ENCODE results near the gene OPCML.

Gene OPCML

GRCh38 chr11:133065847-133066485 is 466.3 kb downstream of the OPCML start:
- DNase-seq (ENCODE audit: low read depth in 1 of 2, low spot score in 1 of 2), result no peak
- peaks cover 12% of the 10 kb centered on the region for H3K27me3 ChIP-seq (ENCODE audit: insufficient read depth, poor library complexity, severe bottlenecking)
- no peak overlapping the region for H3K27ac ChIP-seq (replicated peaks)
- peak; percentile 21; the same call in 1 of the 2 replicates for TF ChIP-seq SPI1 (IDR thresholded peaks at IDR 0.05; ENCODE audit: borderline replicate concordance, low read depth)
- TF ChIP-seq REST (IDR thresholded peaks at IDR 0.05; ENCODE audit: insufficient replicate concordance, low read depth), result no peak
- no peak for TF ChIP-seq GABPA (IDR thresholded peaks at IDR 0.05; ENCODE audit: low read depth)
- no peak overlapping the region for H3K4me3 ChIP-seq (replicated peaks; ENCODE audit: insufficient read depth, low read length)

- TF ChIP-seq GABPA (IDR thresholded peaks at IDR 0.05; ENCODE audit: low read depth) (no peak), POLR2AphosphoS5 (IDR thresholded peaks at IDR 0.05; ENCODE audit: low read depth) (no peak), REST (IDR thresholded peaks at IDR 0.05; ENCODE audit: insufficient replicate concordance, low read depth) (no peak), SPI1 (IDR thresholded peaks at IDR 0.05; ENCODE audit: borderline replicate concordance, low read depth) (no peak), CTCF (IDR thresholded peaks at IDR 0.05; ENCODE audit: insufficient read depth, low read length) (no peak)
- Histone ChIP-seq H3K27me3 (ENCODE audit: insufficient read depth, poor library complexity, severe bottlenecking) (peaks cover 12% of the 10 kb centered on the region), H3K4me3 (replicated peaks; ENCODE audit: insufficient read depth, low read length) (no peak overlapping the region), H3K27ac (replicated peaks) (no peak overlapping the region)
- no peak for DNase-seq (ENCODE audit: low read depth in 1 of 2, low spot score in 1 of 2)
Measured at GRCh38 chr11:133064961-133065360, 467.3 kb downstream of the OPCML start.

GRCh38 chr11:133064152-133064877 is 468.0 kb downstream of the OPCML start:
- no peak overlapping the region for H3K4me3 ChIP-seq (replicated peaks; ENCODE audit: insufficient read depth, low read length)
- TF ChIP-seq GABPA (IDR thresholded peaks at IDR 0.05; ENCODE audit: low read depth), result peak; percentile 48
- no peak for TF ChIP-seq SPI1 (IDR thresholded peaks at IDR 0.05; ENCODE audit: borderline replicate concordance, low read depth)
- no peak overlapping the region for H3K27ac ChIP-seq (replicated peaks)
- DNase-seq (ENCODE audit: low read depth in 1 of 2, low spot score in 1 of 2), result peak in 1 of 2 experiments; percentile 16
- H3K27me3 ChIP-seq (ENCODE audit: insufficient read depth, poor library complexity, severe bottlenecking), result peaks cover 12% of the 10 kb centered on the region

GRCh38 chr11:133058501-133058900 is 473.8 kb downstream of the OPCML start:
- TF ChIP-seq SPI1 (IDR thresholded peaks at IDR 0.05; ENCODE audit: borderline replicate concordance, low read depth), result no peak
- no peak for TF ChIP-seq REST (IDR thresholded peaks at IDR 0.05; ENCODE audit: insufficient replicate concordance, low read depth)
- TF ChIP-seq POLR2AphosphoS5 (IDR thresholded peaks at IDR 0.05; ENCODE audit: low read depth), result no peak
- Histone ChIP-seq H3K27ac (replicated peaks) (no peak overlapping the region), H3K4me3 (replicated peaks; ENCODE audit: insufficient read depth, low read length) (no peak overlapping the region), H3K27me3 (ENCODE audit: insufficient read depth, poor library complexity, severe bottlenecking) (no peaks in the 10 kb centered on the region)
- no peak for DNase-seq (ENCODE audit: low read depth in 1 of 2, low spot score in 1 of 2)

All from HL-60 (cell line).